PC-3 (cell line): ENCODE results near the gene NOC2L. TPM values are rescaled to one million over a fixed set of nuclear protein-coding genes. Genes with fewer than 3 reads are reported as not detected.

Experiments used
- ATAC-seq: fragments of 200-7000 bp; cut with Tn5 transposase; 2 replicates; pipeline ENCODE4 v1.9.1; 2020; ENCODE audit warnings: mild to moderate bottlenecking, moderate library complexity
- BruUV-seq: library from RNA; stranded (reverse); fragments of 400-500 nt; replicated peaks from 2 replicates; lab custom pipeline; 2021; lab: Mats Ljungman, UMichigan
- CTCF ChIA-PET: fragments of 300-600 bp; sonication (Branson Sonifier 250); formaldehyde crosslinking; loops from one replicate; lab custom pipeline; 2022; ENCODE audit warnings: antibody characterized with exemption; lab: Charles Lee
- POLR2A ChIA-PET: fragments of 300-600 bp; sonication (Branson Sonifier 250); formaldehyde crosslinking; loops from one replicate; lab custom pipeline; 2022; ENCODE audit warnings: antibody characterized with exemption; ENCODE audit not compliant: unreplicated experiment; lab: Charles Lee
- DNase-seq: peaks from one replicate; pipeline ENCODE4 v3.0.0-alpha.2; 2015
- H2AFZ ChIP-seq: fragments of 300-600 bp; sonication (generic); 2 replicates; pipeline ENCODE4 v1.6.0; 2016; ENCODE audit warnings: antibody characterized with exemption, low read length
- H3F3A ChIP-seq: fragments of 300-600 bp; sonication (generic); one replicate; pipeline ENCODE4 v1.6.0; 2017; ENCODE audit warnings: antibody characterized with exemption, low read length, control low read depth, mild to moderate bottlenecking; ENCODE audit not compliant: unreplicated experiment
- H3K27ac ChIP-seq: fragments of 300-600 bp; sonication (generic); 2 replicates; pipeline ENCODE4 v1.5.1; 2016; ENCODE audit warnings: mild to moderate bottlenecking, low read length
- H3K27me3 ChIP-seq: fragments of 300-600 bp; sonication (generic); 2 replicates; pipeline ENCODE4 v1.6.1; 2016; ENCODE audit warnings: low read length, mixed read lengths
- H3K36me3 ChIP-seq: fragments of 300-600 bp; sonication (generic); 2 replicates; pipeline ENCODE4 v1.6.1; 2016; ENCODE audit warnings: low read depth, mixed run types, low read length, mixed read lengths
- H3K4me1 ChIP-seq: fragments of 300-600 bp; sonication (generic); 2 replicates; pipeline ENCODE4 v1.5.1; 2016; ENCODE audit warnings: low read length; ENCODE audit not compliant: insufficient read depth
- H3K4me2 ChIP-seq: fragments of 300-600 bp; sonication (generic); 2 replicates; pipeline ENCODE4 v1.6.0; 2016; ENCODE audit warnings: low read length
- H3K4me3 ChIP-seq: fragments of 300-600 bp; sonication (generic); 2 replicates; pipeline ENCODE4 v1.5.1; 2016; ENCODE audit warnings: mild to moderate bottlenecking, low read length, mixed read lengths
- H3K79me2 ChIP-seq: fragments of 300-600 bp; sonication (generic); 2 replicates; pipeline ENCODE4 v1.6.1; 2017; ENCODE audit warnings: low read length, mixed read lengths
- H3K9ac ChIP-seq: fragments of 300-600 bp; sonication (generic); 2 replicates; pipeline ENCODE4 v1.6.0; 2016; ENCODE audit warnings: mild to moderate bottlenecking, low read length
- H3K9me2 ChIP-seq: fragments of 300-600 bp; sonication (generic); replicated peaks from 2 replicates; pipeline ENCODE4 v1.6.1; 2016; ENCODE audit warnings: mixed run types, low read length, mixed read lengths
- H3K9me3 ChIP-seq: fragments of 300-600 bp; sonication (generic); 2 replicates; pipeline ENCODE4 v1.6.1; 2016; ENCODE audit warnings: low read length, mixed read lengths
- H4K20me1 ChIP-seq: fragments of 300-600 bp; sonication (generic); 2 replicates; pipeline ENCODE4 v1.6.1; 2016; ENCODE audit warnings: low read length, mixed read lengths
- EZH2 ChIP-seq: fragments of 300-600 bp; sonication (generic); IDR thresholded peaks from one replicate; pipeline ENCODE4 v1.6.1; 2017; ENCODE audit warnings: antibody characterized with exemption, mild to moderate bottlenecking, low read length; ENCODE audit not compliant: unreplicated experiment
- EZH2phosphoT487 ChIP-seq: fragments of 300-600 bp; sonication (generic); IDR thresholded peaks from 2 replicates; pipeline ENCODE4 v1.6.1; 2018; ENCODE audit warnings: mild to moderate bottlenecking, antibody characterized with exemption, low read length, borderline replicate concordance
- intact Hi-C: fragments of 100-400 bp; cut with micrococcal nuclease; formaldehyde crosslinking; loops from 2 replicates; pipeline ENCODE4 v1.9.0; 2023
- total RNA-seq: library from RNA; depleted of rRNA; stranded (reverse); fragments of >200 nt; gene quantifications from 2 replicates; pipeline ENCODE4 v1.2.3, GENCODE V29; 2014
- TF ChIP-seq, protein P1 (sequence below): fragments of 300-600 bp; sonication (generic); conservative IDR thresholded peaks from 2 replicates; pipeline ENCODE4 v1.5.1; 2017; ENCODE audit warnings: antibody characterized with exemption, low read depth, mild to moderate bottlenecking, low read length

Gene NOC2L
- total RNA-seq, 1 experiment from 2014 or later, result 262 TPM

DNA sequence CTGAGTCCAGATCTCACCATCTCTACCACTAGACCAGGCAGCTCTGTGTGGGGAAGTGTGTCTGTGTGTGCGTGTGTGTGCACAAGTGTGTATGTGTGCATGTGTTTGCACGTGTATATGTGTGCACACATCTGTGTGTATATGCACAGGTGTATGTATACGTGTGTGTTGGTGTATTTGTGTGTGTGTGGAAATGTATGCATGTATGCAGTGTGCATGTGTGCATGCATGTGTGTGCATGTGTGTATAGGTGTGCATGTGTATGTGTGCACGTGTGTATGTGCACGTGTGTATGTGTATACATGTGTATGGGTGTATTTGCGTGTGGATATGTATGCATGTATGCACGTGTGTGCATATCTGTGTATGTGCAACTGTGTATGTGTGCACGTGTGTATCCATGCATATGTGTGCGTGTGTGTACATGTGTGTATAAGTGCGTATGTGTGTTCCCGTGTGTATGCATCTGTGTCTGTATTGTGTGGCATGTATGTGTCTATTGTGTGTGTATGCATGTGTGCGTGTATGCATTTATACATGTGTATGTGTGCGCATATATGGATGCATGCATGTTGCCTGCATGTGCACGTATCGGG, 10.3 kb upstream of the NOC2L start:
- no peak overlapping the region for H2AFZ ChIP-seq
- no peaks in the 10 kb centered on the region for H3K9me2 ChIP-seq
- intact Hi-C loops, result no loop called here
- no TSS peak for BruUV-seq
- POLR2A ChIA-PET, result interaction anchor here (0.6 kb wide), 1 partner anchor 11 kb away, joined by 5 read pairs; no protein-coding TSS in a partner anchor
- no peak overlapping the region for H3K27ac ChIP-seq
- H3K4me3 ChIP-seq, result no peak overlapping the region
- no peaks in the 10 kb centered on the region for H3K9me3 ChIP-seq
- DNase-seq (no peak), ATAC-seq (no peak)
- peaks cover 15% of the 10 kb centered on the region for H3K79me2 ChIP-seq
- H3K27me3 ChIP-seq, result no peaks in the 10 kb centered on the region
- H3F3A ChIP-seq, result no peaks in the 10 kb centered on the region
- peaks cover 25% of the 10 kb centered on the region for H3K4me1 ChIP-seq
- TF ChIP-seq, protein P1, sequence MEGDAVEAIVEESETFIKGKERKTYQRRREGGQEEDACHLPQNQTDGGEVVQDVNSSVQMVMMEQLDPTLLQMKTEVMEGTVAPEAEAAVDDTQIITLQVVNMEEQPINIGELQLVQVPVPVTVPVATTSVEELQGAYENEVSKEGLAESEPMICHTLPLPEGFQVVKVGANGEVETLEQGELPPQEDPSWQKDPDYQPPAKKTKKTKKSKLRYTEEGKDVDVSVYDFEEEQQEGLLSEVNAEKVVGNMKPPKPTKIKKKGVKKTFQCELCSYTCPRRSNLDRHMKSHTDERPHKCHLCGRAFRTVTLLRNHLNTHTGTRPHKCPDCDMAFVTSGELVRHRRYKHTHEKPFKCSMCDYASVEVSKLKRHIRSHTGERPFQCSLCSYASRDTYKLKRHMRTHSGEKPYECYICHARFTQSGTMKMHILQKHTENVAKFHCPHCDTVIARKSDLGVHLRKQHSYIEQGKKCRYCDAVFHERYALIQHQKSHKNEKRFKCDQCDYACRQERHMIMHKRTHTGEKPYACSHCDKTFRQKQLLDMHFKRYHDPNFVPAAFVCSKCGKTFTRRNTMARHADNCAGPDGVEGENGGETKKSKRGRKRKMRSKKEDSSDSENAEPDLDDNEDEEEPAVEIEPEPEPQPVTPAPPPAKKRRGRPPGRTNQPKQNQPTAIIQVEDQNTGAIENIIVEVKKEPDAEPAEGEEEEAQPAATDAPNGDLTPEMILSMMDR, result no peak
- TF ChIP-seq EZH2phosphoT487, result no peak
- TF ChIP-seq EZH2, result no peak
- CTCF ChIA-PET, result no interaction called here
- H4K20me1 ChIP-seq, result no peaks in the 10 kb centered on the region
- H3K4me2 ChIP-seq, result no peak overlapping the region
- H3K9ac ChIP-seq, result no peak overlapping the region
- no peaks in the 10 kb centered on the region for H3K36me3 ChIP-seq

GRCh38 chr1:967466-968343, 8.6 kb upstream of the NOC2L start:
- no peak for TF ChIP-seq EZH2
- no peak for TF ChIP-seq EZH2phosphoT487
- TF ChIP-seq, protein P1, result no peak
- Histone ChIP-seq H3K9ac (peak overlapping the region; percentile 99), H3K9me2 (no peaks in the 10 kb centered on the region), H3K4me2 (peak overlapping the region; percentile 98), H3K4me3 (peak overlapping the region; percentile 79), H3K36me3 (no peaks in the 10 kb centered on the region), H4K20me1 (no peaks in the 10 kb centered on the region), H3K9me3 (no peaks in the 10 kb centered on the region), H3K27me3 (no peaks in the 10 kb centered on the region), H2AFZ (no peak overlapping the region), H3K79me2 (peaks cover 15% of the 10 kb centered on the region), H3K4me1 (peaks cover 25% of the 10 kb centered on the region), H3F3A (no peaks in the 10 kb centered on the region), H3K27ac (peak overlapping the region; percentile 99)
- no peak for ATAC-seq
- BruUV-seq, result TSS peak; percentile 24
- no peak for DNase-seq
- intact Hi-C loops, result no loop called here
- ChIA-PET POLR2A (interaction anchor here (0.6 kb wide), 1 partner anchor 111 kb away, joined by 3 read pairs; no protein-coding TSS in a partner anchor), CTCF (interaction anchor here (1.1 kb wide), 2 partner anchors 8 to 97 kb away, joined by 4 to 14 read pairs; no protein-coding TSS in a partner anchor)
